Measurements from ENCODE around the gene ADIPOQ.
"Not testable (repeated sequence)": the region's sequence is repeated elsewhere in the genome, so short reads cannot be mapped to it uniquely, and the experiment has no call there.

Gene ADIPOQ

DNA sequence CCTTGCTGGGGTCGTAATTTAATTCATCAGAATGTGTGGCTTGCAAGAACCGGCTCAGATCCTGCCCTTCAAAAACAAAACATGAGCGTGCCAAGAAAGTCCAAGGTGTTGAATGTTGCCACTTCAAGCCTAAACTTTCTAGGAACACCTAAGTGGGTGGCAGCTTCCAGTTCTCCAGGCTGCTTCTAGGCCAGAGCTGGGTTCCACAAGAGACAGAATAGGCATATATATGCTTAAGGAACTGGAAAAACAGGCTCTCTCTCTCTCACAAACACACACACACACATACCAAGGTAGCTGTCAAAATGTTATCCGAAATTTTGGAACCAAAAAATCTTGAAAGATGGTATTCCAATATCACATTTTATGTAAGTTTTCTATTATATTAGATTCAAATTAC lies 890 bp upstream of the ADIPOQ start:
- CTCF ChIA-PET = interaction anchor here (1.1 kb wide), 1 partner anchor 19 kb away, joined by 4 read pairs; no protein-coding TSS in a partner anchor
- DNase-seq (ENCODE audit: extremely low spot score) = no peak
- POLR2A ChIA-PET = no interaction called here
- TF ChIP-seq, protein P1, sequence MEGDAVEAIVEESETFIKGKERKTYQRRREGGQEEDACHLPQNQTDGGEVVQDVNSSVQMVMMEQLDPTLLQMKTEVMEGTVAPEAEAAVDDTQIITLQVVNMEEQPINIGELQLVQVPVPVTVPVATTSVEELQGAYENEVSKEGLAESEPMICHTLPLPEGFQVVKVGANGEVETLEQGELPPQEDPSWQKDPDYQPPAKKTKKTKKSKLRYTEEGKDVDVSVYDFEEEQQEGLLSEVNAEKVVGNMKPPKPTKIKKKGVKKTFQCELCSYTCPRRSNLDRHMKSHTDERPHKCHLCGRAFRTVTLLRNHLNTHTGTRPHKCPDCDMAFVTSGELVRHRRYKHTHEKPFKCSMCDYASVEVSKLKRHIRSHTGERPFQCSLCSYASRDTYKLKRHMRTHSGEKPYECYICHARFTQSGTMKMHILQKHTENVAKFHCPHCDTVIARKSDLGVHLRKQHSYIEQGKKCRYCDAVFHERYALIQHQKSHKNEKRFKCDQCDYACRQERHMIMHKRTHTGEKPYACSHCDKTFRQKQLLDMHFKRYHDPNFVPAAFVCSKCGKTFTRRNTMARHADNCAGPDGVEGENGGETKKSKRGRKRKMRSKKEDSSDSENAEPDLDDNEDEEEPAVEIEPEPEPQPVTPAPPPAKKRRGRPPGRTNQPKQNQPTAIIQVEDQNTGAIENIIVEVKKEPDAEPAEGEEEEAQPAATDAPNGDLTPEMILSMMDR (IDR thresholded peaks at IDR 0.05; ENCODE audit: control extremely low read depth, extremely low read depth, low read depth, missing control alignments) = no peak

DNA sequence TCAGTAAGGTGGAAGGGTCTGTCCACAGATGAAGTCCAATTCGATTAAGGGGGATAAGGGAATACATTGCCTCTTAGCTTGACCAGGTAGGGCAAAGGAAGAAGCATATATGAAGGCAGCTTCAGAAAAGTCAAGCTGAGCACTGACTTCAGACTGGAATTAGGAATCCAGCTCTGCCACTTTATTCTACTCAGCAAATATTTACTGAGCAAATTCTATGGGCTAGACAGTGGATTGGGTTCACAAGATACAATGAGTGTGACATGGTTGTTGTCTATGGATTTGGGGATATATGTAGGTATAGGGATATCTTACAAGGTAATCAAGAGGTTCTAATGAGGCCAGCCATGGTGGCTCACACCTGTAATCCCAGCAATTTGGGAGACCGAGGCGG lies 526 bp downstream of the ADIPOQ start:
- TF ChIP-seq, protein P1 (IDR thresholded peaks at IDR 0.05; ENCODE audit: control extremely low read depth, extremely low read depth, low read depth, missing control alignments) = no peak
- CTCF ChIA-PET = interaction anchor here (0.7 to 1.7 kb wide), 3 partner anchors 86 to 323 kb away, joined by 3 read pairs; no protein-coding TSS in a partner anchor
- no peak for DNase-seq (ENCODE audit: extremely low spot score)
- POLR2A ChIA-PET = no interaction called here

DNA sequence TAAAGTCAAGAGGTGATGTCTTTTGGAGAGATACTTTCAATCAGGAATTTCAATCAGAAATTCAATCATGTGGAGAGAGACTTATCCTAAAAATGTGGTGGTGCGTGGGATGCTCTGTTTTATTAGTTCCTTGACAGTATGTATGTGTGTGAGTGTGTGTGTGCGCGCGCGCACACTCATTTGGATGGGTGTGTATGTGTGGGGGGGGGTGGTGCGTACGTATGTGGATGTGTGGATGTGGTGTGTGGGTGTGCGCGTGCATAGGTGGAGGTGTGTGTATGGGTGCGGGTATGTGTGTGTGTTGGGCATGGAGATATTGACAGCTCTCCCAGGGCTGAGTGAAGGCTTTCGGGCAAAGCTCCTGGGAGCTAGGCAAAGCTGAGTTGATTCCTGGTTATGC lies 2.4 kb downstream of the ADIPOQ start:
- DNase-seq (ENCODE audit: extremely low spot score) = no peak
- CTCF ChIA-PET = interaction anchor here (1.2 to 3.5 kb wide), 4 partner anchors 85 to 320 kb away, joined by 3 to 17 read pairs (median 8); no protein-coding TSS in a partner anchor
- POLR2A ChIA-PET = no interaction called here
- TF ChIP-seq, protein P1 (IDR thresholded peaks at IDR 0.05; ENCODE audit: control extremely low read depth, extremely low read depth, low read depth, missing control alignments) = no peak

DNA sequence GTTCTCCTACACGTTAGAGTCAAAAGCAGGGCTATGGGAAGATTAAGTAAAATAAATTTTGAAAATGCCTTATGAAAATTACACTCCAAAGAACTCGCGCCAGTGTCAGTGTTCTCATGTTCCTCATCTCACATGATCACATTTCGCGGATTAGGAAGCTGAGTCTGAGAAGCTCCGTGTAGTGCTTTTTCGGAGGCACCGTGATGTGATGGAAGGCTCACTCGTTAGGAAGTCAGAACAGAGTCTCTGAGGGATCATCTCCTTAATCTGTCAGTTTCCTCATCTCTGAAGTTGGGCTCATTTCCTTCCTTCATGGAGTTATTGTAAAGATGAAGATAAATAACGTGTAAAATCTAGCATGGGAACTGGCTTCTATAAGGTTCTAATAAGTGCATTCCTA lies 3.2 kb downstream of the ADIPOQ start:
- POLR2A ChIA-PET = no interaction called here
- CTCF ChIA-PET = interaction anchor here (1.6 to 3.5 kb wide), 2 partner anchors 305 to 319 kb away, joined by 10 to 17 read pairs; no protein-coding TSS in a partner anchor
- TF ChIP-seq, protein P1 (IDR thresholded peaks at IDR 0.05; ENCODE audit: control extremely low read depth, extremely low read depth, low read depth, missing control alignments) = no peak

DNA sequence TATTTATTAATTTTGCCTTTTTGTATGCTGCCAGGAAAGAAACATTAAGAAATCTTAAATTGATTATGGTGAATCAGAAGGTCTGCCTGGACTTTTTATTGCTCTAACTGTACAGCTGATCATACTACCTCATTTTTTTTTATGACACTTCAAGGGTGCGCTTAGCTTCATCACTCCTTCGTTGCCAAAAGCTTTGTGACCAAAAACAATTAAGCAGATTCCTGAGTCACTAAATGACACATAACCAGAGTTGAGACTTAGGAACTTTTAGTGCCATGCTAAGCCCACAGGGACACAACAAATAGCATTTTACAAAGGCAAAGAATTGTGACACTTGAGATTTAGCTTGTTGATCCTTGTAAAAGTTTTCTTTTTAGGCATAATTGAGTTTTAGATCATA lies 4.9 kb downstream of the ADIPOQ start:
- TF ChIP-seq, protein P1 (IDR thresholded peaks at IDR 0.05; ENCODE audit: control extremely low read depth, extremely low read depth, low read depth, missing control alignments) = no peak
- POLR2A ChIA-PET = no interaction called here
- DNase-seq (ENCODE audit: extremely low spot score) = no peak
- CTCF ChIA-PET = interaction anchor here (1.1 to 3.9 kb wide), 4 partner anchors 26 to 317 kb away, joined by 3 to 23 read pairs (median 10); partner anchors contain the start of gene RPL39L

More for the DNA sequence above, 3.2 kb downstream of the ADIPOQ start:
- DNase-seq (ENCODE audit: extremely low spot score) = no peak

DNA sequence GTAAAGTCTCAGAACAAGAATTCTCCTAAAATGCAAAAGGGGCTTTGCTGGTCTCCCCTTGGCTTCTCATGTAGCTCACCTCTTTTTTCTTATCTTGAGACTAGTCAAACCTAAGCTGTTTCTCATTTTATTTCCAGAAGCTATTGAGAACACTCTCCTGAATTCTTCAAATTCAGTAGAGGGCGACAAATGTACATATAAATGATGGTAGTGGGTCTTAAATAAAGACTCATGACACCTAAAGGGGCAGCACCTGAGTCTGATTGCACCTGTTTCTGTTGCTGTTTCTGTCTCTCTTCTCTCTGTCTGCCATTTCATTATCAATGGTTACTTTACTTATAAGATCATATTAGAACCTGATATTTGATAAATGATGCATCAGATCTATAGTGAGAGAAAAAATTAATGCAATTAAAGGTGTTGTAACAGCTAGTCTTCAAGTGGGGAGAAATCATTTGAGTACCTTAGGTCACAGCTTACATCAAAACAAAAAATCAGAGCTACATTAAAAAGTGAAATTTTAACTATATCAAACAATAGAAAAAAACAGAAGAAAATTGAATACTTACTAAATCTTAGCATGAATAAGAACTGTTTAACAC lies 7.0 kb downstream of the ADIPOQ start:
- DNase-seq (ENCODE audit: extremely low spot score) = peak; percentile 69
- ChIA-PET CTCF (interaction anchor here (0.6 to 3.9 kb wide), 42 partner anchors 8 to 646 kb away, joined by 3 to 57 read pairs (median 4); partner anchors contain the start of gene RPL39L), POLR2A (interaction anchor here (1.2 kb wide), 1 partner anchor 195 kb away, joined by 3 read pairs; no protein-coding TSS in a partner anchor)
- TF ChIP-seq, protein P1 (IDR thresholded peaks at IDR 0.05; ENCODE audit: control extremely low read depth, extremely low read depth, low read depth, missing control alignments) = peak; percentile 61

DNA sequence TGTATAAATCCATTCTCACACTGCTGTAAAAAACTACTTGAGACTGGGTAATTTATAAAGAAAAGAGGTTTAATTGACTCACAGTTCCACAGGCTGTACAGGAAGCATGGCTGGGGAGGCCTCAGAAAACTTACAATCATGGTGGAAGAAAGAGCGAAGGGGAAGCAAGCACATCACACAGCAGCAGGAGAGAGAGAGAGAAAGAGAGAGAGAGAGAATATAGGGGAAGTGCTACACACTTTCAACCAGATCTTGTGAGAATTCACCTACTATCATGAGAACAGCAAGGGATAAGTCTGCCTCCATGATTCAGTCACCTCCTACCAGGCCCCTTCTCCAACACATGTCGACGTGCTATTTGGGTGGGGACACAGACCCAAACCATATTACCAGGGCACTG lies 9.3 kb downstream of the ADIPOQ start:
- DNase-seq (ENCODE audit: extremely low spot score); POLR2A ChIA-PET; CTCF ChIA-PET: not testable (repeated sequence)
